PC-3 (cell line): ENCODE measurements around the gene EVPLL.

Experiments used
- EZH2phosphoT487 ChIP-seq: fragments of 300-600 bp; sonication (generic); IDR thresholded peaks from 2 replicates; pipeline ENCODE4 v1.6.1; 2018; ENCODE audit warnings: mild to moderate bottlenecking, antibody characterized with exemption, low read length, borderline replicate concordance
- TF ChIP-seq, protein P1 (sequence below): fragments of 300-600 bp; sonication (generic); conservative IDR thresholded peaks from 2 replicates; pipeline ENCODE4 v1.5.1; 2017; ENCODE audit warnings: antibody characterized with exemption, low read depth, mild to moderate bottlenecking, low read length

GRCh38 chr17:18364166-18364565 lies 13.4 kb upstream of the EVPLL start:
- TF ChIP-seq, protein P1, sequence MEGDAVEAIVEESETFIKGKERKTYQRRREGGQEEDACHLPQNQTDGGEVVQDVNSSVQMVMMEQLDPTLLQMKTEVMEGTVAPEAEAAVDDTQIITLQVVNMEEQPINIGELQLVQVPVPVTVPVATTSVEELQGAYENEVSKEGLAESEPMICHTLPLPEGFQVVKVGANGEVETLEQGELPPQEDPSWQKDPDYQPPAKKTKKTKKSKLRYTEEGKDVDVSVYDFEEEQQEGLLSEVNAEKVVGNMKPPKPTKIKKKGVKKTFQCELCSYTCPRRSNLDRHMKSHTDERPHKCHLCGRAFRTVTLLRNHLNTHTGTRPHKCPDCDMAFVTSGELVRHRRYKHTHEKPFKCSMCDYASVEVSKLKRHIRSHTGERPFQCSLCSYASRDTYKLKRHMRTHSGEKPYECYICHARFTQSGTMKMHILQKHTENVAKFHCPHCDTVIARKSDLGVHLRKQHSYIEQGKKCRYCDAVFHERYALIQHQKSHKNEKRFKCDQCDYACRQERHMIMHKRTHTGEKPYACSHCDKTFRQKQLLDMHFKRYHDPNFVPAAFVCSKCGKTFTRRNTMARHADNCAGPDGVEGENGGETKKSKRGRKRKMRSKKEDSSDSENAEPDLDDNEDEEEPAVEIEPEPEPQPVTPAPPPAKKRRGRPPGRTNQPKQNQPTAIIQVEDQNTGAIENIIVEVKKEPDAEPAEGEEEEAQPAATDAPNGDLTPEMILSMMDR, result no peak
- no peak for TF ChIP-seq EZH2phosphoT487
